ENCODE results near the gene C1QTNF4. TPM values are rescaled to one million over a fixed set of nuclear protein-coding genes. Genes with fewer than 3 reads are reported as not detected.

C1QTNF4 gene
- total and polyA plus RNA-seq, 2 of the 13 experiments (the other 11 are each of a cell fraction or from before 2014, with no cell fraction given) = not detected

DNA sequence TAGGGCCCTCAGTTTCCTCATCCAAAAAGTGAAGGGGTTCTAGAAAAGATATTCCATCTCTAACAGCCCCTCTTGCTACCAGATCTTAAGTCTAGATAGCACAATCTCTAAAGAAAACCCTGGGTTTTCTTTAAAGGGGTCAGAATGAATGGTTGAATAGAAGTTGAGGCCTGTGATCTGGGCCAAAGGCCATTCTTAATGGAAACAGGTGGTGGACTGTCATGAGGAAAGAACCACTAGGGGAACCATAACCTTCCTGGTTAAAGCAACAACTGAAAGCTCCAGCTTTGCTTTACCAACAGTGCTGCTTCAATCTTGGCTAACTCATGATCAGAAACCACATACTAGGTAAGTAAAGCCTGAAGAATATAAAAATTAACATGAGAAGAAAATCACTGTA is 43.1 kb downstream of the C1QTNF4 start (continued):
- TF ChIP-seq NFIC (IDR thresholded peaks at IDR 0.05; ENCODE audit: low read length) = no peak
- no peak for TF ChIP-seq ZNF775 (CRISPR knock-in tag; IDR thresholded peaks at IDR 0.05; ENCODE audit: borderline replicate concordance)
- no peak for TF ChIP-seq HNRNPL (IDR thresholded peaks at IDR 0.05; ENCODE audit: low read depth, low read length)
- TF ChIP-seq TMF1 (CRISPR knock-in tag; IDR thresholded peaks at IDR 0.05; ENCODE audit: low read depth) = no peak
- no peak for TF ChIP-seq JUNB (CRISPR knock-in tag; IDR thresholded peaks at IDR 0.05; ENCODE audit: borderline replicate concordance)
- no peak for TF ChIP-seq ZNF670 (CRISPR knock-in tag; IDR thresholded peaks at IDR 0.05; ENCODE audit: borderline replicate concordance)
- TF ChIP-seq ZNF34 (CRISPR knock-in tag; IDR thresholded peaks at IDR 0.05; ENCODE audit: borderline replicate concordance) = no peak
- no peak for TF ChIP-seq SOX13 (IDR thresholded peaks at IDR 0.05)
- TF ChIP-seq SOX13 (CRISPR knock-in tag; conservative IDR thresholded peaks at IDR 0.05 in 1 of 2, IDR thresholded peaks at IDR 0.05 in 1 of 2) = no peak
- TF ChIP-seq HNRNPUL1 (IDR thresholded peaks at IDR 0.05; ENCODE audit: low read depth, low read length) = no peak
- TF ChIP-seq, protein P1, sequence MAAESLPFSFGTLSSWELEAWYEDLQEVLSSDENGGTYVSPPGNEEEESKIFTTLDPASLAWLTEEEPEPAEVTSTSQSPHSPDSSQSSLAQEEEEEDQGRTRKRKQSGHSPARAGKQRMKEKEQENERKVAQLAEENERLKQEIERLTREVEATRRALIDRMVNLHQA (CRISPR knock-in tag; IDR thresholded peaks at IDR 0.05) = no peak
- TF ChIP-seq, protein P2, sequence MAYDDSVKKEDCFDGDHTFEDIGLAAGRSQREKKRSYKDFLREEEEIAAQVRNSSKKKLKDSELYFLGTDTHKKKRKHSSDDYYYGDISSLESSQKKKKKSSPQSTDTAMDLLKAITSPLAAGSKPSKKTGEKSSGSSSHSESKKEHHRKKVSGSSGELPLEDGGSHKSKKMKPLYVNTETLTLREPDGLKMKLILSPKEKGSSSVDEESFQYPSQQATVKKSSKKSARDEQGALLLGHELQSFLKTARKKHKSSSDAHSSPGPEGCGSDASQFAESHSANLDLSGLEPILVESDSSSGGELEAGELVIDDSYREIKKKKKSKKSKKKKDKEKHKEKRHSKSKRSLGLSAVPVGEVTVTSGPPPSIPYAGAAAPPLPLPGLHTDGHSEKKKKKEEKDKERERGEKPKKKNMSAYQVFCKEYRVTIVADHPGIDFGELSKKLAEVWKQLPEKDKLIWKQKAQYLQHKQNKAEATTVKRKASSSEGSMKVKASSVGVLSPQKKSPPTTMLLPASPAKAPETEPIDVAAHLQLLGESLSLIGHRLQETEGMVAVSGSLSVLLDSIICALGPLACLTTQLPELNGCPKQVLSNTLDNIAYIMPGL (CRISPR knock-in tag; IDR thresholded peaks at IDR 0.05; ENCODE audit: borderline replicate concordance in 1 of 2, low read depth in 1 of 2) = 0 out of 4 replicates have a peak, but pooled peaks of 1 of the 2 experiments have one; percentile 18
- TF ChIP-seq, protein P3, sequence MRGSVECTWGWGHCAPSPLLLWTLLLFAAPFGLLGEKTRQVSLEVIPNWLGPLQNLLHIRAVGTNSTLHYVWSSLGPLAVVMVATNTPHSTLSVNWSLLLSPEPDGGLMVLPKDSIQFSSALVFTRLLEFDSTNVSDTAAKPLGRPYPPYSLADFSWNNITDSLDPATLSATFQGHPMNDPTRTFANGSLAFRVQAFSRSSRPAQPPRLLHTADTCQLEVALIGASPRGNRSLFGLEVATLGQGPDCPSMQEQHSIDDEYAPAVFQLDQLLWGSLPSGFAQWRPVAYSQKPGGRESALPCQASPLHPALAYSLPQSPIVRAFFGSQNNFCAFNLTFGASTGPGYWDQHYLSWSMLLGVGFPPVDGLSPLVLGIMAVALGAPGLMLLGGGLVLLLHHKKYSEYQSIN (CRISPR knock-in tag; IDR thresholded peaks at IDR 0.05; ENCODE audit: borderline replicate concordance) = no peak
- TF ChIP-seq PPARG (CRISPR knock-in tag; conservative IDR thresholded peaks at IDR 0.05) = peak; percentile 96
- TF ChIP-seq CEBPB (IDR thresholded peaks at IDR 0.05; ENCODE audit: borderline replicate concordance, low read depth, low read length) = no peak
- TF ChIP-seq TGIF2 (CRISPR knock-in tag; IDR thresholded peaks at IDR 0.05) = peak; percentile 88
- TF ChIP-seq, protein P4, sequence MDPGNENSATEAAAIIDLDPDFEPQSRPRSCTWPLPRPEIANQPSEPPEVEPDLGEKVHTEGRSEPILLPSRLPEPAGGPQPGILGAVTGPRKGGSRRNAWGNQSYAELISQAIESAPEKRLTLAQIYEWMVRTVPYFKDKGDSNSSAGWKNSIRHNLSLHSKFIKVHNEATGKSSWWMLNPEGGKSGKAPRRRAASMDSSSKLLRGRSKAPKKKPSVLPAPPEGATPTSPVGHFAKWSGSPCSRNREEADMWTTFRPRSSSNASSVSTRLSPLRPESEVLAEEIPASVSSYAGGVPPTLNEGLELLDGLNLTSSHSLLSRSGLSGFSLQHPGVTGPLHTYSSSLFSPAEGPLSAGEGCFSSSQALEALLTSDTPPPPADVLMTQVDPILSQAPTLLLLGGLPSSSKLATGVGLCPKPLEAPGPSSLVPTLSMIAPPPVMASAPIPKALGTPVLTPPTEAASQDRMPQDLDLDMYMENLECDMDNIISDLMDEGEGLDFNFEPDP (CRISPR knock-in tag; conservative IDR thresholded peaks at IDR 0.05) = no peak
- TF ChIP-seq KLF15 (CRISPR knock-in tag; IDR thresholded peaks at IDR 0.05; ENCODE audit: borderline replicate concordance) = no peak
- TF ChIP-seq ZNF570 (CRISPR knock-in tag; IDR thresholded peaks at IDR 0.05; ENCODE audit: borderline replicate concordance) = no peak
- TF ChIP-seq CAMTA2 (CRISPR knock-in tag; IDR thresholded peaks at IDR 0.05; ENCODE audit: borderline replicate concordance) = no peak
- TF ChIP-seq ZNF468 (CRISPR knock-in tag; IDR thresholded peaks at IDR 0.05) = no peak
- peak; percentile 71; the same call in 1 of the 2 replicates for TF ChIP-seq EHMT2 (IDR thresholded peaks at IDR 0.05; ENCODE audit: borderline replicate concordance, low read depth, low read length)
- TF ChIP-seq LCORL (IDR thresholded peaks at IDR 0.05) = no peak
- TF ChIP-seq LCORL (CRISPR knock-in tag; IDR thresholded peaks at IDR 0.05) = no peak
- no peak for TF ChIP-seq KLF16 (CRISPR knock-in tag; IDR thresholded peaks at IDR 0.05)
- TF ChIP-seq CREM (IDR thresholded peaks at IDR 0.05) = no peak
- TF ChIP-seq CREM (CRISPR knock-in tag; IDR thresholded peaks at IDR 0.05) = no peak
- TF ChIP-seq PRMT3 (CRISPR knock-in tag; IDR thresholded peaks at IDR 0.05; ENCODE audit: borderline replicate concordance, low read depth) = no peak
